GM19025 (cell line): Measurements from ENCODE around the gene STK10.

Experiments used
- ATAC-seq: cut with Tn5 transposase; IDR thresholded peaks from one replicate; pipeline ENCODE4 v1.9.1; 2021; ENCODE audit warnings: mild to moderate bottlenecking, low read depth, moderate library complexity; ENCODE audit not compliant: unreplicated experiment

The STK10 gene

GRCh38 chr5:172111852-172112225 lies 76.2 kb downstream of the STK10 start:
- no peak for ATAC-seq

- ATAC-seq: peak; percentile 83
Observed at GRCh38 chr5:172110921-172111851, 76.8 kb downstream of the STK10 start.

- ATAC-seq: no peak
Observed at GRCh38 chr5:172110260-172110815, 77.7 kb downstream of the STK10 start.

- no peak for ATAC-seq
Observed at GRCh38 chr5:172109749-172110148, 78.3 kb downstream of the STK10 start.

- no peak for ATAC-seq
Observed at GRCh38 chr5:172107571-172107970, 80.5 kb downstream of the STK10 start.

GRCh38 chr5:172106511-172107356 lies 81.3 kb downstream of the STK10 start:
- ATAC-seq: no peak

GRCh38 chr5:172105811-172106210 lies 82.2 kb downstream of the STK10 start:
- no peak for ATAC-seq

GRCh38 chr5:172104801-172105701 lies 83.0 kb downstream of the STK10 start:
- no peak for ATAC-seq

- ATAC-seq: no peak
Observed at GRCh38 chr5:172104021-172104420, 84.0 kb downstream of the STK10 start.

- no peak for ATAC-seq
Observed at GRCh38 chr5:172102913-172103626, 85.0 kb downstream of the STK10 start.

- ATAC-seq: no peak
Observed at GRCh38 chr5:172102218-172102870, 85.7 kb downstream of the STK10 start.

- no peak for ATAC-seq
Observed at GRCh38 chr5:172101547-172102217, 86.3 kb downstream of the STK10 start.

GRCh38 chr5:172098883-172099282 lies 89.1 kb downstream of the STK10 start:
- no peak for ATAC-seq

- ATAC-seq: no peak
Observed at GRCh38 chr5:172098046-172098445, 90.0 kb downstream of the STK10 start.

- ATAC-seq: no peak
Observed at GRCh38 chr5:172097356-172097755, 90.7 kb downstream of the STK10 start.

- no peak for ATAC-seq
Observed at GRCh38 chr5:172096207-172096940, 91.7 kb downstream of the STK10 start.

- no peak for ATAC-seq
Observed at GRCh38 chr5:172095368-172096206, 92.4 kb downstream of the STK10 start.
